Measurements from ENCODE around the gene TACR2.

The TACR2 gene

DNA sequence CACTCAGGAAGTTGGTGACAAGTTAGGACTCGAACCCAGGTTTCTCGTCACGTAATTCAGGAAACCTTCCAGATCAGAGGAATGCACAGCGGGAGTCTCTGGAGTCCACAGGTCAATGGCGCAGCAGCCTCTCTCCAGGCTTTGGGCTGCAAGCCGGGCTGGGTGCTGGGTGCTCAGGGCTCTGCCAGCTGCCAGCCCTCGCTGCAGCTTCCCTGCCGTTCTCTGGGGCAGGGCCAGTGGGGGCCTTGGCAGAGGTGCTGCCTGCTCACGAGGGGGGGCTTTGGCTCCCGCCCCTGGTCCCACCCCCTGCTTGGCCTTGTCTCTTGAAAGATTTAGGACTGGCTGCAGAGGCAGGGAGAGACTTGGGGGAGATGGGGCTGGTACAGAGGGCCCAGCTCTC, at the start of gene TACR2:
Gene TACR2 (minus strand): TSS at position 224 of the 400 bp plus-strand sequence. CDS start 595 bp downstream, outside the sequence.
- no peak for DNase-seq (ENCODE audit: low spot score)

DNA sequence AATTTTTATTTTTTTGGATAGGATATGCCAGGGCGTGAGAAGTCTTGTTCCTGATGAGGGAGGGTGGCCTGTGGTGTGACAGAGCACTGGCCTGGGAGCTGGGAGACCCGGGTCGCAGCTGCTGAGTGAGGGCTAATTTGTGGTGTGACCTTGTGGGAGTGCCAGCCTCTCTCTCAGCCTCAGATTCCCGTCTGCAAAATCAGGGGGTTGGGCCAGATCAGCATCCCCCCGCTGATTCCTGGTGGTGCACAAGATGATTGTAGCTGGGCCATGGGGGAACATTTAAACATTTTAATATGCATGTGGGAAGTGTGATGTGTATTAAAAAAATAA, 49.4 kb upstream of the TACR2 start:
- DNase-seq (ENCODE audit: low spot score) = no peak

DNA sequence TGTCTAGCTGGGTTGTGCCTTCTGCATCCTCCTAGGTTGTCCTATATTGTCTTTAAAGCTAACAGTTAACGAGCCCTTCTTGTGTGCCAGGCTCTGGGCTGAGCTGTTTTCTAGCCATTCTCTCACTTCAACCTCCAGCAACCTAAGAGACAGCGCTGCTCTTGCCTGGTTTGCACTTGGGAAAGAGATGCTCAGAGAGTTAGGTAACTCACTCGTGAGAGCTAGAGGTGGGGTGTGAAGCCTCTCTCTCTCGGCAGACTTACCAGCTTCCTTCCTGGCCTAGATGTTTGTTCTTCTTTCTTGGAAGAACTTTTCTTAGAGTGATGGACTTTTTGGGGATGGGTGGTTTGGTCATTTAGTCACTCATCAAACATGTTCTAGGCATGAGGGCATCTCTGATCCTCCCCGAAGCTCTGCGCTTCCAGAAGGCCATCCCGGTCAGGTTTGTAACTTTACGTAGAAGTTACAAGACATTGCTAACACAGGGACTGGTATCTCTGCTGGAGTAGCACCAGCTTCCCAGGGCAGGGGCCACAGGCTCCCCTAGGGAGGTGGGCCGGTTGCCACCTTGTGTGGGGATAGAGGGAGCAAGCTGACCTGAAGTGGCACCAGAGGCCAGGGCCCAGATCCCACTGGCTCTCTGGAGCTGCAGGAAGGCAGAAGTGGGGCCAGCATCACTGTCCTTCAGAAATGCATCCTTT, 48.9 kb upstream of the TACR2 start:
- no peak for DNase-seq (ENCODE audit: low spot score)

- peak; percentile 27 for DNase-seq (ENCODE audit: low spot score)
These were observed 48.2 kb upstream of the TACR2 start for GRCh38 chr10:69464801-69465401.

DNA sequence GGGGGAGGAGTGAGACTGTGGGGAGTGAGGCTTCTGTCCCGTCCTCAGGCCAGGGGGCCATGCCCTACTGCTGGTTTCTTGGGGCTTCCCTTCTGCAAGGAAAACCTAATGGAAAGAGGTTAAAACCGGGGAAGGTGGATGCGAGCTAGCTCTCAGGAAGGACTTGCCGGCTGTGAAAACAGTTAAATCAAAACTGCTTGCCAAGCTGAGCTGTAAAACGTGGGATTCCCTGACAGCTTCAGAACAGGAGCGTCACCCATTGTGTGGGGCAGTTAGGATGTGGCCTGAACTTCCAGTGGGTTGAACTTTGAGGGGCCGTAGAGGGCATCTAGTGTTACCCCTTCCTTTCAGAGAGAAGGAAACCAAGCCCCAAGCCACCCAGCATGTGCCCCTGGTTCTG, 47.7 kb upstream of the TACR2 start:
- no peak for DNase-seq (ENCODE audit: low spot score)

DNA sequence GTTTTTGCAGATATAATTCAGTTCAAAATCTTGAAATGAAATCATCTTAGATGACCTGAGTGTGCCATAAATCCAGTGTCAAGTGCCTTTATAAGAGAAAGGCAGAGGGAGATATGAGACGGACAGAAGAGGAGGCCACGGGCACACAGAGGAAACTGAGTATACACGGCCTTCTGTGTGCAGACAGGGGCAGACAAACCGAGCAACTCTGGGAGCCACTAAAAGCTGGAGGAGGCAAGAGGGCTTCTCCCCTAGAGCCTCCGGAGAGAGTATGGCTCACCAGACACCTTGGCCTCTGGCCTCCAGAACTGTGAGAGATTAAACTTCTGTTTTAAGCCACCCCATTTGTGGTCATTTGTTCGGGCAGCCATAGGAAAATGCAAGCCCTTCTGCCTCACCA, 47.2 kb upstream of the TACR2 start:
- no peak for DNase-seq (ENCODE audit: low spot score)

GRCh38 chr10:69461243-69462025, 44.7 kb upstream of the TACR2 start:
- no peak for DNase-seq (ENCODE audit: low spot score)

- DNase-seq (ENCODE audit: low spot score) = no peak
These were observed 44.0 kb upstream of the TACR2 start for GRCh38 chr10:69460576-69461242.

GRCh38 chr10:69459893-69460575, 43.3 kb upstream of the TACR2 start:
- no peak for DNase-seq (ENCODE audit: low spot score)

- no peak for DNase-seq (ENCODE audit: low spot score)
These were observed 42.5 kb upstream of the TACR2 start for GRCh38 chr10:69459101-69459790.

- DNase-seq (ENCODE audit: low spot score) = no peak
These were observed 41.8 kb upstream of the TACR2 start for GRCh38 chr10:69458430-69459100.

DNA sequence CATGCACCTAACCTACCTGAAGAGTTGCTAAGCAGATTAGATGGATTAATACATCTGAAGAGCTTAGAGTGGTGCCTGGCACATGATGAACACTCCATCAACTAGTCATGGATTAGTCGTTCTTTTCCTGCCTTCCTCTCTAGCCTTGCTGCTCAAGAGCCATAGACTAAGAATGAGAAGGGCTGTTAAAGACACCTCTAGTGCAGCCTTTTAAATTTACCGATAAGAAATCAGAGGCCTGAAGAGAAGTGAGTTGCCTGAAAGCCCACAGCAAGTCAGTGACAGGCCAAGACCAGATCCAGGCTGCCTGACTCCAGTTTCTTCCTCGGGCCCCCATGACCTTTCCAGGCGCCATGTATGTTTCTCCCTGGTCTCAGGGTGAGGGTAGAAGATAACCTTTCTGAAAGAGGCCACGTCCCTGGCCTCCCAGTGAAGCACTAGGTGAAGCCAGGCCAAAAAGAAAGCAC, 41.1 kb upstream of the TACR2 start:
- no peak for DNase-seq (ENCODE audit: low spot score)

- no peak for DNase-seq (ENCODE audit: low spot score)
These were observed 40.4 kb upstream of the TACR2 start for GRCh38 chr10:69456880-69457693.

GRCh38 chr10:69455006-69455763, 38.5 kb upstream of the TACR2 start:
- DNase-seq (ENCODE audit: low spot score) = no peak

- DNase-seq (ENCODE audit: low spot score) = no peak
These were observed 37.1 kb upstream of the TACR2 start for GRCh38 chr10:69453795-69454194.

GRCh38 chr10:69452676-69453415, 36.1 kb upstream of the TACR2 start:
- DNase-seq (ENCODE audit: low spot score) = no peak

DNA sequence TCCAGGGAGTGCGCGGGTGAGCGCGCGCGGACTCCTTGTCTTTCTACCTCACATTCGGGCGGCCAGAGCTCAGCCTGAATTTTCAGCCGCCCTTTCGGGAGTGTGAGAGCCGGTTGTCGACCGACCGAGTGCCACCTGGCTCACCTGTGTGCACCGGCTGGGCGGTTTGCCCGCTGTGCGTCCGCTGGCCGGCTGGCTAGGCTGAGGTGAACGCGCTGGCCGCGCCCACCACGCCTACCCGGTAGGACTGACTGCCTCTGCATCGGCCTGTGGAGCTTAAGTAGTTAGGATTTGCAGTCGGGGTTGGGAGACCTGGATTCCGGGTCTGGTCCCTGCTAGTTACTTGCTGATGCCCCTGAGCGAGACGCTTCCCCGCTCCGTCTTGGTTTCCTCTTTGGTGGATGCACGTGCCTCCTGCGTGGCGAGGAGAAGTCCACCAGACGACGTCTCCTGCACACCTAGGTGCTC, 35.1 kb upstream of the TACR2 start:
- no peak for DNase-seq (ENCODE audit: low spot score)

- DNase-seq (ENCODE audit: low spot score) = peak; percentile 94
These were observed 34.6 kb upstream of the TACR2 start, which contains the start of gene TSPAN15 for GRCh38 chr10:69451209-69451783. Gene TSPAN15 (plus strand): TSS chr10:69451465. CDS start chr10:69451595, 130 bp downstream.

Data from GM03348 (cell line).